CD4-positive, alpha-beta T cell (primary cell): ENCODE data around the gene VAPB. TPM values are rescaled to one million over a fixed set of nuclear protein-coding genes. Genes with fewer than 3 reads are reported as not detected.
A peak's percentile ranks its signal among the peaks of the same experiment; 100 is the strongest.

Source experiments
- ATAC-seq: fragments of 200-7000 bp; cut with Tn5 transposase; one replicate; pipeline ENCODE4 v1.10.0; 2022; ENCODE audit warnings: mild to moderate bottlenecking; ENCODE audit not compliant: poor library complexity
- CTCF ChIA-PET: fragments of 350-600 bp; sonication (Branson Sonifier 250); formaldehyde crosslinking; loops from one replicate; lab custom pipeline; 2021; ENCODE audit warnings: antibody characterized with exemption, inconsistent platforms; lab: Charles Lee
- POLR2A ChIA-PET: fragments of 350-600 bp; sonication (Branson Sonifier 250); formaldehyde crosslinking; loops from one replicate; lab custom pipeline; 2021; ENCODE audit warnings: antibody characterized with exemption, inconsistent platforms; lab: Charles Lee
- DNase-seq, 14 experiments: peaks; one replicate each; pipeline ENCODE4 v3.0.0-alpha.2; 2013 to 2020; ENCODE audit warnings: mixed read lengths in 2 of 14
- H3K27ac ChIP-seq, 2 donors: one replicate each; pipeline versions ENCODE4 v1.5.1 to v1.7.0; 2013; ENCODE audit warnings: low read length in 2 of 2, low read depth in 1 of 2, mild to moderate bottlenecking in 1 of 2
- H3K27me3 ChIP-seq, 2 experiments: 1 replicate in 1 of 2; 2 replicates in 1 of 2; pipeline versions ENCODE4 v1.6.1 to v1.7.0; 2013; ENCODE audit warnings: low read length in 2 of 2, control low read depth in 1 of 2, mild to moderate bottlenecking in 1 of 2, moderate library complexity in 1 of 2; ENCODE audit not compliant: insufficient read depth in 2 of 2, control insufficient read depth in 1 of 2
- H3K36me3 ChIP-seq: one replicate; pipeline ENCODE4 v1.6.1; 2013; ENCODE audit warnings: low read length, control low read depth; ENCODE audit not compliant: insufficient read depth
- H3K4me1 ChIP-seq: one replicate; pipeline ENCODE4 v1.6.1; 2013; ENCODE audit warnings: low read length, control low read depth; ENCODE audit not compliant: insufficient read depth
- H3K4me3 ChIP-seq: one replicate; pipeline ENCODE4 v1.5.1; 2013; ENCODE audit warnings: mild to moderate bottlenecking, low read length, moderate library complexity
- H3K9me3 ChIP-seq, 2 experiments: 1 replicate in 1 of 2; 2 replicates in 1 of 2; pipeline versions ENCODE4 v1.6.1 to v1.7.0; 2013; ENCODE audit warnings: low read length in 2 of 2, mild to moderate bottlenecking in 2 of 2, control low read depth in 1 of 2, moderate library complexity in 1 of 2; ENCODE audit not compliant: control insufficient read depth in 1 of 2, insufficient read depth in 1 of 2
- H3K27ac Mint-ChIP-seq: one replicate; pipeline ENCODE4 v1.8.0; 2020; ENCODE audit warnings: mixed read lengths
- H3K27me3 Mint-ChIP-seq: one replicate; pipeline ENCODE4 v1.8.0; 2021; ENCODE audit warnings: mixed read lengths
- H3K36me3 Mint-ChIP-seq: one replicate; pipeline ENCODE4 v1.8.0; 2021; ENCODE audit warnings: low read depth, mixed read lengths
- H3K4me1 Mint-ChIP-seq: one replicate; pipeline ENCODE4 v1.8.0; 2021; ENCODE audit warnings: low read depth, mixed read lengths
- H3K4me3 Mint-ChIP-seq: one replicate; pipeline ENCODE4 v1.8.0; 2020; ENCODE audit warnings: mild to moderate bottlenecking, mixed read lengths
- H3K9me3 Mint-ChIP-seq: one replicate; pipeline ENCODE4 v1.8.0; 2020; ENCODE audit warnings: mixed read lengths
- intact Hi-C, 2 experiments: fragments of 100-400 bp; cut with DNase I in 1 of 2; cut with micrococcal nuclease in 1 of 2; formaldehyde crosslinking; loops; one replicate each; pipeline versions ENCODE4 v1.15.1 to v1.9.0; 2023 to 2025; cut with DNase I, micrococcal nuclease
- total RNA-seq, 174 experiments: library from RNA in 2 of 174; stranded (reverse) in 2 of 174; gene quantifications; one replicate each; pipeline ENCODE4 v1.2.3 and lab custom pipeline; 2021 to 2026
- TF ChIP-seq, protein P1 (sequence below): fragments of 200-600 bp; IDR thresholded peaks from one replicate; pipeline ENCODE4 v1.8.0; 2022; ENCODE audit warnings: antibody characterized with exemption, mild to moderate bottlenecking

VAPB gene
- total RNA-seq, 2 experiments from 2014 or later: 25.2 to 29.4 TPM

DNA sequence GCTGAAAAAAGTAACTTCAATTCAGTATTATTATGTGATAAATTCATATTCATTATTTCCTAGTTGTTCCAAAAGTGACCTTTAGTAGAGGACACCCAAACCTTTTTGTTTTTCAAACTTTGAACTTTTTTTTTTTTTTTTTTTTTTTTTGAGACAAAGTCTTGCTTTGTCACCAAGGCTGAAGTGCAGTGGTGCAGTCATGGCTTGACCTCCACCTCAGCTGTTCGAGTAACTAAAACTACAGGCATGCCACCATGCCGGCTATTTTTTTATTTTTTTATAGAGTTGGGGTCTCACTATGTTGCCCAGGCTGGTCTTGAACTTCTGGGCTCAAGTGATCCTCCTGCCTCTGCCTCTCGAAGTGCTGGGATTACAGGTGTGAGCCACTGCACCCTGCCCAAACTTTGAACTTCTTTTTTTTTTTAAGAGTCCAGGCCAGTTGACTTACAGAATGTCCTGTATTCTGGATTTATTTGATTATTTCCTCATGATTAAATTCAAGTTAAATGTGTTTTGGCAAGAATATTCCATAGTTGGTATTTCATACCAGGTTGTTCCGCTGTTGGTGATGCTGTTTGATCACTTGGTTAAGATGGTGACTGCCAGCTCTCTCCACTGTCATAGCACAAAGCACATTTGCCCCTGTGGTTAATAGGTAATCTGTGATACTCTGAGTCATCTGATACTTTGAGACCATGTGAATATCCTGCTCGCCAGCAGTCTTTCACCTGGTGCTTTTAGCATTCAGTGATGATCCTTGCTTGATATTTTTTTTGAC is 48.0 kb downstream of the VAPB start:
- H3K36me3 ChIP-seq: peaks cover 31% of the 10 kb centered on the region
- ATAC-seq (peak; percentile 24), DNase-seq (no peak)
- intact Hi-C loops: no loop called here
- H3K27ac ChIP-seq: no peak overlapping the region
- H3K4me1 ChIP-seq: no peaks in the 10 kb centered on the region
- Mint-ChIP-seq H3K36me3 (peaks cover 87% of the 10 kb centered on the region), H3K4me1 (peaks cover 40% of the 10 kb centered on the region), H3K4me3 (no peak overlapping the region), H3K27me3 (no peaks in the 10 kb centered on the region), H3K27ac (peak overlapping the region; percentile 14), H3K9me3 (no peaks in the 10 kb centered on the region)
- TF ChIP-seq, protein P1, sequence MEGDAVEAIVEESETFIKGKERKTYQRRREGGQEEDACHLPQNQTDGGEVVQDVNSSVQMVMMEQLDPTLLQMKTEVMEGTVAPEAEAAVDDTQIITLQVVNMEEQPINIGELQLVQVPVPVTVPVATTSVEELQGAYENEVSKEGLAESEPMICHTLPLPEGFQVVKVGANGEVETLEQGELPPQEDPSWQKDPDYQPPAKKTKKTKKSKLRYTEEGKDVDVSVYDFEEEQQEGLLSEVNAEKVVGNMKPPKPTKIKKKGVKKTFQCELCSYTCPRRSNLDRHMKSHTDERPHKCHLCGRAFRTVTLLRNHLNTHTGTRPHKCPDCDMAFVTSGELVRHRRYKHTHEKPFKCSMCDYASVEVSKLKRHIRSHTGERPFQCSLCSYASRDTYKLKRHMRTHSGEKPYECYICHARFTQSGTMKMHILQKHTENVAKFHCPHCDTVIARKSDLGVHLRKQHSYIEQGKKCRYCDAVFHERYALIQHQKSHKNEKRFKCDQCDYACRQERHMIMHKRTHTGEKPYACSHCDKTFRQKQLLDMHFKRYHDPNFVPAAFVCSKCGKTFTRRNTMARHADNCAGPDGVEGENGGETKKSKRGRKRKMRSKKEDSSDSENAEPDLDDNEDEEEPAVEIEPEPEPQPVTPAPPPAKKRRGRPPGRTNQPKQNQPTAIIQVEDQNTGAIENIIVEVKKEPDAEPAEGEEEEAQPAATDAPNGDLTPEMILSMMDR: no peak
- no peak overlapping the region for H3K4me3 ChIP-seq
- H3K27me3 ChIP-seq: no peaks in the 10 kb centered on the region
- POLR2A ChIA-PET: no interaction called here
- CTCF ChIA-PET: interaction anchor here (0.6 kb wide), 1 partner anchor 398 kb away, joined by 3 read pairs; no protein-coding TSS in a partner anchor
- H3K9me3 ChIP-seq: no peaks in the 10 kb centered on the region

DNA sequence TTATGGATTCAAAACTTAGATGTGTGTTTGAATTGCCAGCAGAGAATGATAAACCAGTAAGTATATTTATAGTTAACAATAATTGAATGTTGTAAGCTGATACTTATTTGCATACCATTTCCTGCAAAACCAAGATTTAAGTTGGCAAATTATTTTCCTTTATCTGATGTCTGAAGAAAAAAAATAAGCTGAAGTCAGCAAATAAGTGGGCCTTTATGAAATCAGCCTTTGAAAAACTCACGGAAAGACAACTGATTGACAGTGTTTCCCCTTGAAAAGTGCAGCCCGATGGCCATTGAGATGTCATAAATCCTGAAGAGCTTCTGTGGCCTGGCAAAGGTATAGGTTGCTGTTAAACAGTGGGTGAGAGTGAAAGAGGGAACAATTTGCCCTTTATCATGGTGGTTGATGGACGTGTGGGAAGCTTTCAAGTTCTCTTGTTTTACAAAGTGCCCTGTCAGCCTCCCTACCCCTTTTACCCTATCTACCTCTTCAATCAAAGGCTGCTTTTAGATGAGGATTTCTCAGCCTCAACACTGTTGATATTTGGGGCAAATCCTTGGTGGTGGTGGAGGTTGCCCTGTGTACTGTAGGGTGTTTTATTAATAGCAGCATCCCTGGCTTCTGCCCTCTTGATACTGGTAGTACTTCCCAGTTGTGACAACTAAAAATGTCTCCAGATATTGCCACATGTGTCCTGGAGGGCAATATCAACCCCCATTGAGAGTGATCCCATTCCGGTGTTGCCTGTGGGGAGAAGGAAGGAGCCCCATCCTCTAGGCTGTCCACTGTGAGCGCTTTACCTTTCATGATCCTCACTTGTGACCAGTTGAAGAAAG is 50.2 kb downstream of the VAPB start:
- Histone ChIP-seq H3K36me3 (peaks cover 46% of the 10 kb centered on the region), H3K4me1 (no peaks in the 10 kb centered on the region), H3K9me3 (no peaks in the 10 kb centered on the region), H3K27me3 (no peaks in the 10 kb centered on the region), H3K4me3 (no peak overlapping the region), H3K27ac (no peak overlapping the region)
- ChIA-PET CTCF (no interaction called here), POLR2A (interaction anchor here (1.1 kb wide), 1 partner anchor 50 kb away, joined by 4 read pairs; the partner anchor contains the start of gene VAPB)
- Mint-ChIP-seq H3K36me3 (peaks cover 85% of the 10 kb centered on the region), H3K4me1 (peaks cover 19% of the 10 kb centered on the region), H3K27ac (no peak overlapping the region), H3K9me3 (no peaks in the 10 kb centered on the region), H3K27me3 (no peaks in the 10 kb centered on the region), H3K4me3 (no peak overlapping the region)
- no peak for ATAC-seq
- TF ChIP-seq, protein P1: no peak
- DNase-seq: no peak
- intact Hi-C loops: no loop called here

DNA sequence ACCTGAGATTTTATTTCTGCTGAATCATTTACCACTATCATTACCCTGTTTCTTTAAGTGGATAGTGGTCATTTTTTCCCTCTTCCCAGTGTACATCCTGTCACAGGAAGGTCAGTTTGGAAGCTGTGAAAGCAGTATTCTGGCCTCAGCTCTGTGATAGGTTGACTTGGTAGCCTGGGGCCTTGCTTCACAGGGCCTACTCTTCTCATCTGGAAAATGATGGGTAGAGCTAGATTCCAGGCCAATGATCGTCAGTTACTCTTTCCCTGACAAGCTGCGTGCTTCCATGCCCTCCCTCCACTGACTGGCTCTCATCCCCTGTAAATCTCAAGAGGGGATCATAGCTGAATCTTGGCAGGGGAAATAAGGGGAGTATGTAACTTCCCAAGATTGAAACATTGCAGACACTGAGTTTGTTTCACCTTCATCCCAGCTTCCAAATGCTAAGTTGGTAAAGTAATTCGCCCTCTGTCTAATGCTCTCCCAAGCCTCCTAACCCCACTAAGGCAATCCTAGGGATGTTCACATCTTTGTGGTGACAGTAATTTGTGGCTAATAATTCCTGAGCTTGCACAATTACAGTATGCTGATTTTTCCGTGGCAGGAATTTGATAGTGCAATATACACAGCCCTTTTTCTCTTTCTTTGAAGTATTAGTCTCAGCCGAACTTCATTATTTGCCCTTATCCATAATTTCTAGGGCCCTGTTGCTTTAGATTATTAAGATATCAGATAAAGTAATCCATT is 51.2 kb downstream of the VAPB start:
- Histone ChIP-seq H3K9me3 (no peaks in the 10 kb centered on the region), H3K4me1 (no peaks in the 10 kb centered on the region), H3K36me3 (peaks cover 56% of the 10 kb centered on the region), H3K27me3 (no peaks in the 10 kb centered on the region), H3K4me3 (no peak overlapping the region), H3K27ac (no peak overlapping the region)
- ATAC-seq (no peak), DNase-seq (no peak)
- TF ChIP-seq, protein P1: no peak
- ChIA-PET POLR2A (no interaction called here), CTCF (no interaction called here)
- intact Hi-C loops: loop anchor here in 1 of 2 experiments (10.0 kb wide), 1 partner anchor 45 kb away; no protein-coding TSS in a partner anchor
- Mint-ChIP-seq H3K4me1 (peaks cover 16% of the 10 kb centered on the region), H3K9me3 (no peaks in the 10 kb centered on the region), H3K27ac (peak overlapping the region; percentile 17), H3K36me3 (peaks cover 85% of the 10 kb centered on the region), H3K4me3 (no peak overlapping the region), H3K27me3 (no peaks in the 10 kb centered on the region)
